ES-I3 (cell line): ENCODE results near the gene CHST15.

Experiments
- H3K36me3 ChIP-seq: 2 replicates; pipeline ENCODE4 v1.6.1; 2013; ENCODE audit warnings: mild to moderate bottlenecking, low read length, control low read depth, moderate library complexity; ENCODE audit not compliant: insufficient read depth
- H3K4me1 ChIP-seq: 2 replicates; pipeline ENCODE4 v1.6.1; 2013; ENCODE audit warnings: mild to moderate bottlenecking, control low read depth, low read length; ENCODE audit not compliant: insufficient read depth
- H3K9ac ChIP-seq: 2 replicates; pipeline ENCODE4 v1.6.1; 2013; ENCODE audit warnings: low read depth, mild to moderate bottlenecking, low read length, moderate library complexity
- H3K9me3 ChIP-seq: 2 replicates; pipeline ENCODE4 v1.6.1; 2013; ENCODE audit warnings: mild to moderate bottlenecking, low read length, moderate library complexity; ENCODE audit not compliant: control insufficient read depth, insufficient read depth

CHST15 gene

DNA sequence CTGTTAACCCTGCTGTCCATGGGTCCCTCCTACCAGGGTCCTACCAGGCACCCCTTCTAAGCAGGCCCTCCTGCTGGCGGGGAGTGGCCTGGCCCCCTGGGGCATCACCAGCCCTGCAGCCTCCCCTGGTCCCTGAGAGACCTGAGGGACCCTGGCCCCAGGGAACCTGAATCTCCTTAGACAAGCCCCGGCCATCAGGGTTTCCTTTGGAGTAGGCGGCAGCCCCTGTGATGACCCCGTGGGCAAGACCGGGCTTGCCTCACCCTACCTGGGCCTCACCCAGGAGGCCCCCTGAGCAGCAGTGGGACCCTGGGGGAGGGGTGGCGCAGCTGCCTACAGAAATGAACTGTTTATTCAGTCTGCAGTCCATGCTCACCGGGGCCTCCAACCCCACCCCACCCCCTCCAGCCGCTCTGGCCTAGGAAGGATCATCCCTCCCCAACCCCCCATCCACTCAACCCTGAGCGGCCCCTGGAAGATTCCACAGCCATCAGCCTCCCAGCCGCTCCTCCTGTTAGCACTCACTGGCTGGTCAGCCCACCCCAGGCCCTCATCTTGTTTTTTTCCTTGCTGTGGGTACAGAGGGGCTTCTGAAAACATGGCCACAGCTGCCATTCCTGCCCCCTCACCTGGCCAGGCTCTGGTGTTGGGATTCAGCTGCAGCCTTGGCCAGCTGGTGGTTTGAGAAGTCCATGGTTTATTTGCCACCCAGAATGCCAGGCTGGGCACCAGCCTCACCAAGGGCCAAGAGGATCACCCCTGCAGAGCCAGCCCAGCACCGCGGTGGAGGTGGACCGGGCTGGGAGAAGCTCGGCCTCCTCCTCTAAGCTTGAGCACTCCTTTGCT lies 34.8 kb upstream of the CHST15 start:
- Histone ChIP-seq H3K4me1 (peaks cover 3% of the 10 kb centered on the region; the same call in 1 of the 2 replicates), H3K9ac (no peak overlapping the region), H3K9me3 (no peaks in the 10 kb centered on the region)

DNA sequence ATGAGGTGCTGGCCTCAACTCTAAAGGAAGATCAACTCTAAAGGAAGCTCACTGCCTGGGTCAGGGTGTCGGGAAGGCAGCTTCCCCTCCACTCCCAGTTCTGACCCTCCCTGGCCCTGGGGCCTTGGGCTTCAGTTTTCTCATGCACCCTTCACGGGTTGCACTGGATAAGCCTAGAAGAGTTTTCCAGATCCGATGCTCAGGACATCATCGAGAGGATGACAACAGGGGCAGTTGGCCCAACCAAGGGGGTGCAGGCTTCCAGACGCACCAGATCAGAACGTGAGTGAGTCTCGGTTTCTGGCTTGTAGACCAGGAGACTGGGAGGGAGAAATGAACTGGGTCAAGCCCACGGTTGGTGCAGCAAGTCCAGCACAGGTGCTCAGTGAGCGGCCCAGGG lies 34.2 kb upstream of the CHST15 start:
- H3K9ac ChIP-seq, result no peak overlapping the region
- H3K4me1 ChIP-seq, result peaks cover 9% of the 10 kb centered on the region
- no peaks in the 10 kb centered on the region for H3K9me3 ChIP-seq
- no peaks in the 10 kb centered on the region for H3K36me3 ChIP-seq

More for the DNA sequence above, 34.8 kb upstream of the CHST15 start:
- H3K36me3 ChIP-seq, result no peaks in the 10 kb centered on the region

DNA sequence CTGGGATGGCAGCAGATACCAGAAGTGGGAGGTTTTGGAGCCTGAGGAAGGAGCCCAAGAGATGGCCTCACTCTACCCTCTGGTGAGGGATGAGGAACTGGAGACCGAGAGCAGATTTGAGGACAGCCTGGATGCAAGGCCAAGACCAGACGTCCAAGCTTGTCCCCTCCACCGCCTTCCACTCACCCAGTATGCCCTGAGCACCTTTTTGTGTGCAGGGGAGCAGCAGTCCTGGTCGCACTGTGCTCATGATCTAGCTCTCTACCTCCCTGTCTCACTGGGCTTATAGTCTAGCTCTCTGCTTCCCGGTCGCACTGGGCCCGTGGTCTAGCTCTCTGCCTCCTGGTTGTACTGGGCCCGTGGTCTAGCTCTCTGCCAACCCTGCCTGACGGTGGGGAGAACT lies 33.6 kb upstream of the CHST15 start:
- Histone ChIP-seq H3K9me3 (no peaks in the 10 kb centered on the region), H3K36me3 (no peaks in the 10 kb centered on the region), H3K4me1 (peaks cover 10% of the 10 kb centered on the region), H3K9ac (no peak overlapping the region)

DNA sequence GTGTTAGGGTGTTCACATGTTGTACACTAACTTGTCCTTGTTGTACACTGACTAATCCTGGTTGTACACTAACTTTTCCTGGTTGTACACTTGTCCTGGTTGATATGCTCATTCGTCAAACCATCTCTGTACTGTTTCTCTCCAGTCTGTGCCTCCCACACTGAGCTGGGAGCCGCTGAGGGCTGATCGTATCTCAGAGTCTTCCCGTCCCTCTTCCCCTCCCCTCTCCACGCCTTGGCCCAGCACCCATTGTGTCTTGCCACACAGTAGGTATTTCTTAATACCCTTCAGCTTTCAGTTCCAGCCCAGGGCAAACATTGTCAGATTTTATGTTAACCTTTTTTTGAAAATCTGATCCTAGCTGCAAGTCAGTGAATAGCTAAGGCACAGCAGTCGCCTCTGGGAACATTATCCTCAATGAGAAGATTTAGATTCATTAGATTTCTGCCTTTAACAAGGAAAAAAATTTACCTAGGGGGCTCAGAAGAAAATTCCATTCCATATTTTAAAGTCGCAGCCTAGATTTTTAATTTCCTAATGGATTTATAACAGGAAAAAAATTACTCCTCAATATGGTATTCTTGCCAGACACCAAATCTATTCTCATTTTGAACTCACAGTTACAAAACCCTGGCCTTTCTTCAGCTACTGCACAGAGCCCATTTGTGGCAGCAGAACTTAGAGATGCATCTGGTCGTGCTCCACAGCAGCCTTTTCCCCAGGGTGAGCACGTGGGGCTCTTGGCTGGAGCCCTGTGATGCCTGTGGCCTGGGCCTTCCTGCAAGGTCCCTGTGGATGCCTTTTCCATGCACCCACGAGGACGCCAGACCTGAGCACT lies 33.0 kb upstream of the CHST15 start:
- H3K9ac ChIP-seq, result no peak overlapping the region
- H3K36me3 ChIP-seq, result no peaks in the 10 kb centered on the region
- H3K9me3 ChIP-seq, result no peaks in the 10 kb centered on the region
- peaks cover 10% of the 10 kb centered on the region for H3K4me1 ChIP-seq

DNA sequence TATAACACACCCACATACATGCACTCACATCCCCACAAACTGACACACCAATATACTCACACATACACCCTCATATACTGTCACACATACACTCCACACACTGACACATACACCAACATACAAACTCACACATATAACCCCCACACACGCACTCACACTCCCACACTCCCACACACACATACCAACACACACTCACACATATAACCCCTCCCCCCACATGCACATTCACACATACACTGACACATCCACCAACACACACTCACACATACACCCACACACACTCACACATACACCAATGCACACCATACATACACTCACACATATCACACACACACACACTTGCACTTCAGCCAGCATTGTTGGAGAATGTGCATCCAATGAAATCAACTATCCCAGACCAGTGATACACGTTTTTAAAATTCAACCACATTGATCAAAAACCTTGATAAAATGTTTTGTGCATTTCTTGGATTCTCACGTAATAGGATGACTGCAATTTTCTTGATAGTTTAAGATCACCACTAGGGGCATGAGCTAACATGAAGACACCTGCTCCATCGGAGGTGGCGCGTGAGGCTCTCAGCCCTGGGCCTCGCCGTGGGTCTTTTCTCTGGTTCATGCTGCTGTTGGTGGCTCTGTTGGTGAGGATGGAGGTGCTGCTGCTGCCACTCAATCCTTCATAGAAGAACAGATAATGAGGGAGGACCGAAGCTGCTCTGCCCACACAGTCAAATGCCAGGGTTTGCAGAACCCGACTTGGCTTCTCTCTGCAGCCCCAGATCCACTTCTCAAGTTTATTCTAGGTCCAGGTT lies 32.1 kb upstream of the CHST15 start:
- no peaks in the 10 kb centered on the region for H3K36me3 ChIP-seq
- H3K4me1 ChIP-seq, result peaks cover 10% of the 10 kb centered on the region
- H3K9ac ChIP-seq, result no peak overlapping the region
- H3K9me3 ChIP-seq, result no peaks in the 10 kb centered on the region

DNA sequence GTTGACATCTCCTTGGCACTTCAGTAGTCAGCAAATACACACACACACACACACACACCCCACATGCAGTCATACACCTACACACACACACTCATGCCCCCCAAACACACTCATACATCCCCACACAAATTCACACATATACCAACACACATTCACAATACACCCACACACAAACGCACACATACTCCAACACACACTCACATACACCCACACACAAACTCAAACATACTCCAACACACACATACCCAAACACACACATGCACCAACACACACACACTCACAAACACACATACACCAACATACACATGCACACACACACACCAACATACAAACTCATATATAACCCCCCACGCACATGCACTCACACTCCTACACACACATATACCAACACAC lies 31.4 kb upstream of the CHST15 start:
- Histone ChIP-seq H3K9ac (no peak overlapping the region), H3K4me1 (peaks cover 10% of the 10 kb centered on the region), H3K36me3 (no peaks in the 10 kb centered on the region), H3K9me3 (no peaks in the 10 kb centered on the region)

DNA sequence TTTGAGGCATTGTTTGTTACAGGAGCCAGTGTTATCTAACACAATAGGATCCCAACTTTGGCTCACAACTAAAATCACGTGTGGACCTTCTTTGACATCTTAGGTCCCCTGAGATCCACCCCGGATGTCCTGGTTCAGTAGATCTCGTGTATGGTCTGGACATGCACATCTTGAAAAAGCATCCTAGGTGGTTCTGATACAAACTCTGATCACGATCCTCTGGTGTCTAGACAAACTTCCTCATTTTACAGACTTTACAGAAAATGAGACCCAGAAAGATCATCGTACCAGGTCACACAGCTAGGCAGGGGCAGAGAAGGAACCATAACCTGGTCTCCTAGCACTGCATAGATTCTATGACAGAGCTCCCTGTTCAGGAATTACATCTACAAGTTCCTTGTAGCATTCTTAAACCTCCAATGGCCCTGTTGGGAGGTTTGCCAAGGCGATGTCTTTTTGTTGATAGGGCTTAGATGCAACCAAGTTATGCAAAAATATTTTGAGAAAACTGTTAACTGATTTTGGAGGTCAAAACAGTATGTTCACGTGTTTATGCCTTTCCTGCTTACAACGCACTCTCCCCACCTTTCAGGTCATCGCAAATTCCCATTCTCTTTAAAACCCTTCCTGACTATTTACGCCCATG lies 30.8 kb upstream of the CHST15 start:
- Histone ChIP-seq H3K9ac (no peak overlapping the region), H3K9me3 (no peaks in the 10 kb centered on the region), H3K4me1 (peaks cover 10% of the 10 kb centered on the region), H3K36me3 (no peaks in the 10 kb centered on the region)

DNA sequence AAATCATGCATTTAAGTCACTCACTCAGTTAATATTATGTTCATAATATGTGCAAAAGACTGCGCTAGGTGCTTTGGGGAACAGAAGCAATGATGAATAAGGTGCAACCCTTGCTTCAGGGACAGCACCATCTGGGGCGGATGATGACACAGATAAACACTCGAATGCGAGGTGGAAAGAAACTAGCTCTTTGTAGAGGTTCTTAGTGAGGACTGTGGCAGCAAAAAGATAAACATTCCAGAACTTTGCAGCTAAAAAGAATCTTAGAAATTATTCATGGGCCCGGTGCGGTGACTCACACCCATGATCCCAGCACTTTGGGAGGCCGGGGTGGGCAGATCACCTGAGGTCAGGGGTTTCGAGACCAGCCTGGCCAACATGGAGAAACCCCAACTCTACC lies 29.8 kb upstream of the CHST15 start:
- no peaks in the 10 kb centered on the region for H3K36me3 ChIP-seq
- H3K4me1 ChIP-seq, result peaks cover 10% of the 10 kb centered on the region
- H3K9me3 ChIP-seq, result no peaks in the 10 kb centered on the region
- no peak overlapping the region for H3K9ac ChIP-seq

DNA sequence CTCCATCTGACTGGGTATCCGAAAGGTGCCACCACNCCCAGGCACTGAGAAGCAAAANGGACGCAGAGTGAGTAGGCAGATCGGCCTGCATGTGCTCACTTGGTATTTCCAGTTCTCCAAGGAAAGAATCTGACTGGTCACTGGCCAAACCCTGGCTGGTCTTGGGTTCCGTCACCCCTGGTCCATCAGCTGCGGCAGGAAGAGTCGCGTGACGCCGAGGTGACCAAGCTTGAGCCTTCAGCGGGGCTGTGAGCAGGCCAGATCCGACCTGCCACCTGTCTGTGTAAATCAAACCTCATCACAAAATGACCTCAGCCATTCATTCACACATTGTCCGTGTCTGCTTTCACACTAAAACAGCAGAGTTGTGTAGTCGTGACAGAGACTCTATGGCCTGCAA lies 28.8 kb upstream of the CHST15 start:
- H3K36me3 ChIP-seq, result no peaks in the 10 kb centered on the region
- H3K9me3 ChIP-seq, result no peaks in the 10 kb centered on the region
- H3K4me1 ChIP-seq, result peaks cover 7% of the 10 kb centered on the region
- no peak overlapping the region for H3K9ac ChIP-seq

DNA sequence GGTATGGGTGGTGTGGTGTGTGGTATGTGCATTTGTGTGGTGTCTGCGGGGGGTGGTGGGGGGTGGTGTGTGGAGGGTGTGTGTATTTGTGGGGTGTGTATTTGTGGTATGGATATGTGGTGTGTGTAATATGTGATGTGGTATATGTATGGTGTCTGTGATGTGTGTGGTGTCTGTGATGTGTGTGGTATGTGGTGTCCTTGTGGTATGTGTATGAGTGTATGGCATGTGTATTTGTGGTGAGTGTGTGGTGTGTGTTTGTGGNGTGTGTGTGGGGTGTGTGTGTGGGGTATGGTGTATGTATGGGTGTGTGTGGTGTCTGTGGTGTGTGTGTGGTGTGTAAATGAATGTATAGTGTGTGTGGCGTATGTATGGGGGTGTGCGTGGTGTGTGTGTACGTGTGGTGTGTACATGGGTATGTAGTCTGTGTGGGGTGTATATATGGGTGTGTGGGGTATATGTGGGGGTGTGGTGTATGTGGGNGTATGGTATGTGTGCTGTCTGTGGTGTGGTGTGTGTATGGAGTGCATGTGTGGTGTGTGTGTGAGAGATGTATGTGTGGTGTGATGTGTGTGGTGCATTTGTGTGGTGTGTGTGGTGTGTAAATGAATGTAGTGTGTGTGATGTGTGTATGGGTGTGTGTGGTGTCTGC lies 27.1 kb upstream of the CHST15 start:
- H3K9me3 ChIP-seq, result no peaks in the 10 kb centered on the region
- H3K4me1 ChIP-seq, result peaks cover 7% of the 10 kb centered on the region
- H3K9ac ChIP-seq, result no peak overlapping the region
- no peaks in the 10 kb centered on the region for H3K36me3 ChIP-seq

DNA sequence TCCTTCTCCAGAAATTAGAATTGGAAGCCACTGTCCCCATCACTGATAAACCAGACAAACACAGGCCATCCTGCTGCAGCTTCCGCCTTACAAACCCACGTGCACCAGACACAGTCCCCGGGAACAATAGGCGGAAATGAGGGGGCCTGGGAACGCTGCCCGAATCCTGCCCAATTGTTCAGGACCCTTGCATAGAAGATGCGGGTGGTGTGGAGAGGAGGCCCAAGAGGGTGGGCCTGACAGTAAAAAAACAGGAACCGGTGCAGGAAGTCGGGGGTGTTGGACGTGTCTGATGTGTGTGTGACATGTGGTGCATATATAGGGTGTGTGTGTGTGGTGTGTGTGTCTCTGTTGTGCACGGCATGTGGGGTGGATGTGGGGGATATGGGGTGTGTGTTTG lies 26.5 kb upstream of the CHST15 start:
- H3K36me3 ChIP-seq, result no peaks in the 10 kb centered on the region
- H3K9ac ChIP-seq, result no peak overlapping the region
- H3K9me3 ChIP-seq, result no peaks in the 10 kb centered on the region
- H3K4me1 ChIP-seq, result peaks cover 7% of the 10 kb centered on the region

DNA sequence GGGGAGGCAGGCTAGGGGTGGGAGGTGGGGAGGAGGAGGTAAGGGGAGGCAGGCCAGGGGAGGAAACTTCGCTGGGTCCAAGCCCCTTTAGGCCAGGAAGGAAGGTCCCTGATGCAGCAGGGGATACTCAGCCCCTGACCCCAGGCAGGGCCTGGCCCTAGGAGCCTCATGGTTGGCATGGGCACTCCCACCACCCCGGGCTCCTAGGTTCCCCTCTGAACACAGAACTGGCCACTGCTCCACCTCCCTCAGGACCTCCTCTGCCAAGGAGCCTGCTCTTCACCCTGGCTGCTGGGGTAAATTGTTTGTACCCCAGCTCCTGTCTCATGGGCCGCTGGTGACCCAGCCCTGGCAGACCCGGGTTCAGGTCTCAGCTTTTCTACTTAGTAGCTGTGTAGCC lies 25.8 kb upstream of the CHST15 start:
- peaks cover 7% of the 10 kb centered on the region for H3K4me1 ChIP-seq
- H3K36me3 ChIP-seq, result no peaks in the 10 kb centered on the region
- H3K9me3 ChIP-seq, result no peaks in the 10 kb centered on the region
- no peak overlapping the region for H3K9ac ChIP-seq

DNA sequence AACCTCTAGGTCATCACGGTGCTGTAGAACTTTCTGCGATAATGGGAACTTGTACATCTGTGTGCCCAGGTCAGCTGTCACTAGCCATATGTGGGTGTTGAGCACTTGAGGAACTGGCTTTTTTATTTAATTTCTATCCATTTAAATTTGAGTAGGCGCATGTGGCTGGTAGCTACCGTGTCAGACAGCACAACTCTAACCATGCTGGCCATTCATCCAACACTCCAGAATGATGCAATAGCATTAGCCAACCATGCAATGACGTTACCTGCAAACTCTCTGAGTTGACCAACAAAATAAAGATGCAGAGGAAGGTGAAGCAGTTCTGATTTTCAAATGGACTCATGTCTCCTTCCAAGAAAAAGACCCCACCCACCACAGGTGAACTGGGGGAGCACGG lies 24.4 kb upstream of the CHST15 start:
- peaks cover 4% of the 10 kb centered on the region for H3K4me1 ChIP-seq
- H3K9ac ChIP-seq, result no peak overlapping the region
- no peaks in the 10 kb centered on the region for H3K9me3 ChIP-seq
- no peaks in the 10 kb centered on the region for H3K36me3 ChIP-seq

DNA sequence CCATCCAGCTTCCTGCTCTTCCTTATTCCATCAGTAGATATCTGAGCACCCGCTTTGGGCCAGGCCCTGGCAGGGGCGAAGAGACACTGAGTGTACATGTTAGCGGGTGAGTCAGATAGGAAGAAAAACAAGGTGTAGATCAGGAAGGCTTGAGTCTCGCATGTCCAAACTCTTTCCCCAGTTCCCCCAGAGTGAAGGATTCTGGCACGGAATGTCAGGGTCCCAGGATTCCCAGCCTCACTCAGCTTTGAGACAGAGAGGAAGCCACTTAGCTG lies 24.1 kb upstream of the CHST15 start:
- Histone ChIP-seq H3K4me1 (peaks cover under 1% of the 10 kb centered on the region; the same call in 1 of the 2 replicates), H3K9ac (no peak overlapping the region), H3K9me3 (no peaks in the 10 kb centered on the region), H3K36me3 (no peaks in the 10 kb centered on the region)
